ENCODE data around the gene SEL1L2. TPM values are rescaled to one million over a fixed set of nuclear protein-coding genes. Genes with fewer than 3 reads are reported as not detected.

The SEL1L2 gene
- total RNA-seq, 1 experiment from 2014 or later, result not detected

DNA sequence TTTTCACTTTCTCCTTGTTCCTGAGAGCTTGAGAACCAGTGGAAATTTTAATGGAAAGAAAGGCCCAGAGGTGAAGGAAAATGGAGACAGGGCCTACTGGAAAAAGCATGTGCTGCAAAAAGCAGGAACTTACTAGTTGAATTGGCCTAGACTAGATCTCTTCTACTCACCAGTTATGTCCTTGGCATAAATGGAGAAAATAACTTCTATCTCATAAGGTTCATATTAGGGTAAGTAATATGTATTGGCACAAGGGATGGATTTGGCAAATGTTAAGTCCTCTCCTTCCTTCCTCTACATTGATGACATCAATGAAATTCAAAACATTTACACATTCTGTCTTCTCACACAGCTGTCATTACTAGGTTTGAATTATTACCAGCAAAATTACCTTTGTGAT, 131.5 kb downstream of the SEL1L2 start:
- no peak for DNase-seq (ENCODE audit: low spot score)
- H3K27ac ChIP-seq (ENCODE audit: low read depth, low read length, poor library complexity, severe bottlenecking), result no peak overlapping the region
- POLR2A ChIA-PET (ENCODE audit: low non-redundant PET), result no interaction called here
- no TSS peak for BruUV-seq (replicated peaks)
- H3K4me3 ChIP-seq (ENCODE audit: low read depth, low read length, poor library complexity, severe bottlenecking), result no peak overlapping the region
- no peaks in the 10 kb centered on the region for H3K9me3 ChIP-seq (ENCODE audit: low read depth, low read length, poor library complexity, severe bottlenecking)
- no peaks in the 10 kb centered on the region for H3K27me3 ChIP-seq (replicated peaks; ENCODE audit: insufficient read depth, low read depth, low read length, poor library complexity)
- TF ChIP-seq, protein P1, sequence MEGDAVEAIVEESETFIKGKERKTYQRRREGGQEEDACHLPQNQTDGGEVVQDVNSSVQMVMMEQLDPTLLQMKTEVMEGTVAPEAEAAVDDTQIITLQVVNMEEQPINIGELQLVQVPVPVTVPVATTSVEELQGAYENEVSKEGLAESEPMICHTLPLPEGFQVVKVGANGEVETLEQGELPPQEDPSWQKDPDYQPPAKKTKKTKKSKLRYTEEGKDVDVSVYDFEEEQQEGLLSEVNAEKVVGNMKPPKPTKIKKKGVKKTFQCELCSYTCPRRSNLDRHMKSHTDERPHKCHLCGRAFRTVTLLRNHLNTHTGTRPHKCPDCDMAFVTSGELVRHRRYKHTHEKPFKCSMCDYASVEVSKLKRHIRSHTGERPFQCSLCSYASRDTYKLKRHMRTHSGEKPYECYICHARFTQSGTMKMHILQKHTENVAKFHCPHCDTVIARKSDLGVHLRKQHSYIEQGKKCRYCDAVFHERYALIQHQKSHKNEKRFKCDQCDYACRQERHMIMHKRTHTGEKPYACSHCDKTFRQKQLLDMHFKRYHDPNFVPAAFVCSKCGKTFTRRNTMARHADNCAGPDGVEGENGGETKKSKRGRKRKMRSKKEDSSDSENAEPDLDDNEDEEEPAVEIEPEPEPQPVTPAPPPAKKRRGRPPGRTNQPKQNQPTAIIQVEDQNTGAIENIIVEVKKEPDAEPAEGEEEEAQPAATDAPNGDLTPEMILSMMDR (conservative IDR thresholded peaks at IDR 0.05; ENCODE audit: low read depth, low read length), result no peak
- no peak for TF ChIP-seq EZH2 (IDR thresholded peaks at IDR 0.05; ENCODE audit: borderline replicate concordance, low read depth, low read length, poor library complexity, severe bottlenecking)
- CTCF ChIA-PET, result no interaction called here
- no peaks in the 10 kb centered on the region for H3K4me1 ChIP-seq (ENCODE audit: insufficient read depth, low read length, poor library complexity, severe bottlenecking)
- intact Hi-C loops (cut with micrococcal nuclease; ENCODE audit: unreplicated experiment), result no loop called here
- H3K36me3 ChIP-seq (ENCODE audit: insufficient read depth, low read length, poor library complexity, severe bottlenecking), result no peaks in the 10 kb centered on the region

DNA sequence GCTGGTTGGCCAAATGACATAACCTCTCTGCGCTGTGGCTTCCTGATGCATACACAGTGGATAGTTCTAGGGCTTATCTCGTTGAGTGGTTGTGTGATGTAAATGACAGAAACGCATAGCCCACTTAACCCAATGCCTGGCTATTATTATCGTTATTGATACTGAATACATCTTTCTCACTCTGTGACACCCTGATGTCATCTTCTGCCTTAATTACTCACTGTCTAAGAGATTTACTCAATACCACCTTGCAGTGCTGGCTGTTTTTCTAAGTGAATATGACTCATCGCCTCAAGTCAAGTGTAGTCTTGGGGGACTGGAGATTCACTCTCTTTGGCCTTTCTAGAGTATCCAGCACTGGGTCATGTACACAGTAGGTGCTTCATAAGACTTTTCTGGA, 132.0 kb downstream of the SEL1L2 start:
- intact Hi-C loops (cut with micrococcal nuclease; ENCODE audit: unreplicated experiment), result no loop called here
- no TSS peak for BruUV-seq (replicated peaks)

DNA sequence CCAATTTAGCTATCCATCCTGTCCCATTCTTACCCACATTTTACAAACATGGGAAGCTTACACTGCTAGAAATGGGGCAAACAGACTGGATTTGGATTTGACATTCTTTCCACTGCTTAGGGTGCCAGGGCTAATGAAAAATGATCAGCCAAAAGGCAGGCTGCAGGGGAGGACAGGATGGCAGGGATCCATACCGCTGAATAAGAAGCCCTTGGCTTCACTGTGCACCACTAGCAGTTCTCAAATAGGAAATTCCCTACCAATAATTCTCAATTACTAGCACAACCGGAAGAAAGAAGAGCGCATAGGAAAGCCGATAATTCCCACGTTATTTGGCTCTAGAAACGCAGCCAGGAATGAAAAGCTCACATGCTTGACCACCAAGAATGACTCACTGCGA, 132.5 kb downstream of the SEL1L2 start:
- H3K36me3 ChIP-seq (ENCODE audit: insufficient read depth, low read length, poor library complexity, severe bottlenecking), result no peaks in the 10 kb centered on the region
- ChIA-PET CTCF (no interaction called here), POLR2A (ENCODE audit: low non-redundant PET) (no interaction called here)
- no peak overlapping the region for H3K27ac ChIP-seq (ENCODE audit: low read depth, low read length, poor library complexity, severe bottlenecking)
- H3K9me3 ChIP-seq (ENCODE audit: low read depth, low read length, poor library complexity, severe bottlenecking), result no peaks in the 10 kb centered on the region
- H3K4me1 ChIP-seq (ENCODE audit: insufficient read depth, low read length, poor library complexity, severe bottlenecking), result no peaks in the 10 kb centered on the region
- no peak for DNase-seq (ENCODE audit: low spot score)
- no peak overlapping the region for H3K4me3 ChIP-seq (ENCODE audit: low read depth, low read length, poor library complexity, severe bottlenecking)
- intact Hi-C loops (cut with micrococcal nuclease; ENCODE audit: unreplicated experiment), result no loop called here
- no TSS peak for BruUV-seq (replicated peaks)
- TF ChIP-seq EZH2 (IDR thresholded peaks at IDR 0.05; ENCODE audit: borderline replicate concordance, low read depth, low read length, poor library complexity, severe bottlenecking), result no peak
- TF ChIP-seq, protein P1 (conservative IDR thresholded peaks at IDR 0.05; ENCODE audit: low read depth, low read length), result no peak
- H3K27me3 ChIP-seq (replicated peaks; ENCODE audit: insufficient read depth, low read depth, low read length, poor library complexity), result no peaks in the 10 kb centered on the region

More for the DNA sequence above, 132.0 kb downstream of the SEL1L2 start:
- no peak overlapping the region for H3K27ac ChIP-seq (ENCODE audit: low read depth, low read length, poor library complexity, severe bottlenecking)
- POLR2A ChIA-PET (ENCODE audit: low non-redundant PET), result no interaction called here
- CTCF ChIA-PET, result no interaction called here
- no peaks in the 10 kb centered on the region for H3K27me3 ChIP-seq (replicated peaks; ENCODE audit: insufficient read depth, low read depth, low read length, poor library complexity)
- H3K4me1 ChIP-seq (ENCODE audit: insufficient read depth, low read length, poor library complexity, severe bottlenecking), result no peaks in the 10 kb centered on the region
- TF ChIP-seq EZH2 (IDR thresholded peaks at IDR 0.05; ENCODE audit: borderline replicate concordance, low read depth, low read length, poor library complexity, severe bottlenecking), result no peak
- TF ChIP-seq, protein P1 (conservative IDR thresholded peaks at IDR 0.05; ENCODE audit: low read depth, low read length), result no peak
- H3K4me3 ChIP-seq (ENCODE audit: low read depth, low read length, poor library complexity, severe bottlenecking), result no peak overlapping the region
- no peaks in the 10 kb centered on the region for H3K9me3 ChIP-seq (ENCODE audit: low read depth, low read length, poor library complexity, severe bottlenecking)
- no peaks in the 10 kb centered on the region for H3K36me3 ChIP-seq (ENCODE audit: insufficient read depth, low read length, poor library complexity, severe bottlenecking)
- DNase-seq (ENCODE audit: low spot score), result no peak

Measured in A673 (cell line).